ENCODE measurements around the gene MAP2K3. TPM values are rescaled to one million over a fixed set of nuclear protein-coding genes. Genes with fewer than 3 reads are reported as not detected.

The MAP2K3 gene
- total and polyA plus RNA-seq, 2 of the 8 experiments (the other 6 are each of a cell fraction or from before 2014, with no cell fraction given) = 16.9 to 33.5 TPM

GRCh38 chr17:21298983-21299519 is 14.5 kb downstream of the MAP2K3 start:
- no peak overlapping the region for H2BK5ac ChIP-seq (ENCODE audit: low read depth, low read length)
- peaks cover 0 to 5% (median 0%) of the 10 kb centered on the region in 4 experiments; a peak in 3 of 8 replicates for H3K36me3 ChIP-seq (ENCODE audit: control insufficient read depth in 2 of 4, insufficient read depth in 4 of 4, low read length in 3 of 4)
- no peak overlapping the region for H3K23ac ChIP-seq (ENCODE audit: insufficient read length)
- 59% methylated on average over 13 of the region's 13 CpGs; no CpG with 5 or more reads in 1 of the 2 experiments for WGBS, 2 experiments (ENCODE audit: extremely low coverage in 1 of 2, insufficient coverage in 1 of 2, insufficient read length in 1 of 2, insufficient replicate concordance in 2 of 2, low coverage in 1 of 2, low lambda C conversion rate in 2 of 2, missing lambda C conversion rate in 1 of 2)
- no peak overlapping the region for H3K14ac ChIP-seq (ENCODE audit: insufficient read length)
- H2BK15ac ChIP-seq (ENCODE audit: low read length) = no peak overlapping the region
- POLR2A ChIA-PET (ENCODE audit: partially characterized antibody) = no interaction called here
- no peak overlapping the region for H3K9ac ChIP-seq (replicated peaks in 1 of 4; ENCODE audit: extremely low read depth in 1 of 4, low read depth in 3 of 4, low read length in 3 of 4)
- DNase-seq (ENCODE audit: low read depth in 1 of 2, low spot score in 2 of 2) = no peak
- H2AK5ac ChIP-seq (ENCODE audit: low read depth, low read length) = no peak overlapping the region
- no peak overlapping the region for H4K5ac ChIP-seq (ENCODE audit: insufficient read length, low read depth, low read length)
- no peak overlapping the region for H3K56ac ChIP-seq (replicated peaks; ENCODE audit: insufficient read length, low read depth, low read length)
- H3K4me3 ChIP-seq (ENCODE audit: extremely low read depth in 1 of 4, insufficient read depth in 2 of 4, low read depth in 3 of 4, low read length in 4 of 4) = no peak overlapping the region
- no peak overlapping the region for H3K4me2 ChIP-seq (ENCODE audit: insufficient read depth in 1 of 2, low read depth in 2 of 2, low read length in 2 of 2)
- no peak overlapping the region for H2AFZ ChIP-seq (ENCODE audit: low read length)
- no peak overlapping the region for H2BK12ac ChIP-seq (ENCODE audit: low read depth, low read length)
- peaks cover 0 to 6% of the 10 kb centered on the region in 2 experiments for H4K20me1 ChIP-seq (replicated peaks in 1 of 2; ENCODE audit: control insufficient read depth in 1 of 2, insufficient read depth in 2 of 2, low read length in 2 of 2)
- no peaks in the 10 kb centered on the region for H3K79me2 ChIP-seq (ENCODE audit: control insufficient read depth in 1 of 2, insufficient read depth in 2 of 2, low read length in 2 of 2)
- no peaks in the 10 kb centered on the region for H3K27me3 ChIP-seq (replicated peaks in 1 of 4; ENCODE audit: control insufficient read depth in 3 of 4, extremely low read depth in 1 of 4, insufficient read depth in 3 of 4, low read length in 3 of 4)
- no peak overlapping the region for H3K4ac ChIP-seq (replicated peaks; ENCODE audit: insufficient read length, low read depth, low read length)
- no peaks in the 10 kb centered on the region for H3K4me1 ChIP-seq (replicated peaks in 1 of 4; ENCODE audit: control insufficient read depth in 3 of 4, insufficient read depth in 4 of 4, low read length in 3 of 4)
- no peak overlapping the region for H3K27ac ChIP-seq (ENCODE audit: low read depth, low read length)
- CTCF ChIA-PET (ENCODE audit: partially characterized antibody) = interaction anchor here (0.8 to 1.7 kb wide), 3 partner anchors 19 to 158 kb away, joined by 3 to 4 read pairs (median 3); no protein-coding TSS in a partner anchor
- peaks cover 3% of the 10 kb centered on the region; the same call in 1 of the 2 replicates for H3K79me1 ChIP-seq (ENCODE audit: low read depth, low read length)
- H2BK20ac ChIP-seq (ENCODE audit: low read length) = no peak overlapping the region
- H3K9me3 ChIP-seq (ENCODE audit: insufficient read depth in 2 of 2, low read depth in 1 of 2, low read length in 1 of 2) = peaks cover 36 to 85% of the 10 kb centered on the region in 2 experiments
- no peak overlapping the region for H3K18ac ChIP-seq (ENCODE audit: extremely low read depth, low read length)
- no peaks in the 10 kb centered on the region for H3K23me2 ChIP-seq (ENCODE audit: low read depth, low read length)
- no peak overlapping the region; the same call in 1 of the 2 replicates for H4K8ac ChIP-seq (ENCODE audit: extremely low read depth, insufficient read depth, low read length)
- H2BK120ac ChIP-seq (replicated peaks; ENCODE audit: low read depth, low read length) = no peak overlapping the region
- no peak for FAIRE-seq
- no peak overlapping the region for H4K91ac ChIP-seq (replicated peaks; ENCODE audit: insufficient read length, low read length)
- TF ChIP-seq ATF3 (IDR thresholded peaks at IDR 0.05; ENCODE audit: insufficient read depth, low read depth, low read length) (no peak), BRCA1 (IDR thresholded peaks at IDR 0.05; ENCODE audit: low read depth, low read length) (no peak), SIRT6 (IDR thresholded peaks at IDR 0.05; ENCODE audit: low read length) (no peak)
